AG08395 (cell line): Measurements from ENCODE around the gene FBXO7.

ENCODE experiments used
- DNase-seq: peaks from one replicate; pipeline ENCODE4 v3.0.0; 2012; ENCODE audit warnings: mixed read lengths, low spot score

The FBXO7 gene

GRCh38 chr22:32531931-32532819, 57.6 kb downstream of the FBXO7 start:
- peak; percentile 98 for DNase-seq

- no peak for DNase-seq
These were observed 58.2 kb downstream of the FBXO7 start for GRCh38 chr22:32532820-32533128.

- DNase-seq, result peak; percentile 53
These were observed 58.9 kb downstream of the FBXO7 start for GRCh38 chr22:32533265-32534111.

- no peak for DNase-seq
These were observed 59.9 kb downstream of the FBXO7 start for GRCh38 chr22:32534252-32535235.

- no peak for DNase-seq
These were observed 61.0 kb downstream of the FBXO7 start for GRCh38 chr22:32535531-32536190.

- no peak for DNase-seq
These were observed 61.7 kb downstream of the FBXO7 start for GRCh38 chr22:32536352-32536751.

- no peak for DNase-seq
These were observed 63.9 kb downstream of the FBXO7 start for GRCh38 chr22:32538521-32538920.

- no peak for DNase-seq
These were observed 65.2 kb downstream of the FBXO7 start for GRCh38 chr22:32539631-32540421.

GRCh38 chr22:32541481-32541880, 66.9 kb downstream of the FBXO7 start:
- no peak for DNase-seq

GRCh38 chr22:32542066-32542676, 67.6 kb downstream of the FBXO7 start:
- no peak for DNase-seq

GRCh38 chr22:32542677-32543357, 68.2 kb downstream of the FBXO7 start:
- no peak for DNase-seq

- peak; percentile 73 for DNase-seq
These were observed 70.4 kb downstream of the FBXO7 start for GRCh38 chr22:32544953-32545558.

GRCh38 chr22:32545801-32546200, 71.2 kb downstream of the FBXO7 start:
- DNase-seq, result no peak

GRCh38 chr22:32546496-32546895, 71.9 kb downstream of the FBXO7 start:
- no peak for DNase-seq

- no peak for DNase-seq
These were observed 72.3 kb downstream of the FBXO7 start for GRCh38 chr22:32546935-32547334.

GRCh38 chr22:32548039-32548438, 73.4 kb downstream of the FBXO7 start:
- DNase-seq, result no peak
